Duodenal mucosa (tissue), 2 donors: Measurements from ENCODE around the gene COTL1.

Experiments
- H3K27ac ChIP-seq: one replicate; pipeline ENCODE4 v1.7.0; 2013; ENCODE audit warnings: low read depth, low read length
- H3K27me3 ChIP-seq, 2 donors: one replicate each; pipeline ENCODE4 v1.7.0; 2013; ENCODE audit warnings: low read length in 2 of 2, control low read depth in 1 of 2; ENCODE audit not compliant: insufficient read depth in 2 of 2, control insufficient read depth in 1 of 2
- H3K36me3 ChIP-seq, 2 donors: one replicate each; pipeline ENCODE4 v1.7.0; 2013; ENCODE audit warnings: low read length in 2 of 2, control low read depth in 1 of 2; ENCODE audit not compliant: insufficient read depth in 2 of 2, control insufficient read depth in 1 of 2
- H3K4me1 ChIP-seq, 2 donors: one replicate each; pipeline ENCODE4 v1.7.0; 2013; ENCODE audit warnings: low read length in 2 of 2, control low read depth in 1 of 2; ENCODE audit not compliant: insufficient read depth in 2 of 2, control insufficient read depth in 1 of 2
- H3K4me3 ChIP-seq, 2 donors: one replicate each; pipeline ENCODE4 v1.7.0; 2013; ENCODE audit warnings: low read length in 2 of 2, low read depth in 1 of 2
- H3K9ac ChIP-seq, 2 donors: one replicate each; pipeline ENCODE4 v1.7.0; 2013; ENCODE audit warnings: low read length in 2 of 2, low read depth in 1 of 2
- H3K9me3 ChIP-seq, 2 donors: one replicate each; pipeline ENCODE4 v1.7.0; 2013; ENCODE audit warnings: low read length in 2 of 2, control low read depth in 1 of 2; ENCODE audit not compliant: control insufficient read depth in 1 of 2

COTL1 gene

DNA sequence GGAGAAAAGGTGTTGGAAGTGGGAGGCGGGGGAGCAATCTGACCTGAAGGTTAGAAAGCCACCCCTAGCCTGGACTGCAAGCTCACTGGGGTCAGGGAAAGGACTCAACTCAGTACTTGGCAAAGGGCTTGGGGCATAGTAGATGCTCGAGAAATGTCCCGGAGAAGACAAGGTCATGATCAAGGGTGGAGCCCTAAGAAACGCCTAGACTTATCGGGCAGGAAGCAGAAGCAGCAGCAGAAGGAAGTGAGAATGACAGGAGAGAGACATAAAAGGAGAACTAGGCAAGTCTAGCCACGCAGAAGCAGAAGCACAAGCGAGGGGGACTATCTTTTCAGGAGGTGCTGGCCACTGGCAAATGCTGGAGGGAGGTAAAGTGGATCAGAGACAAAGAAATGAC lies 10.2 kb downstream of the COTL1 start:
- H3K27me3 ChIP-seq = no peaks in the 10 kb centered on the region
- no peaks in the 10 kb centered on the region for H3K9me3 ChIP-seq
- H3K9ac ChIP-seq = no peak overlapping the region
- peaks cover 0 to 30% of the 10 kb centered on the region in 2 donors for H3K36me3 ChIP-seq
- H3K4me1 ChIP-seq = peaks cover 25 to 35% of the 10 kb centered on the region in 2 donors
- no peak overlapping the region for H3K4me3 ChIP-seq
- peak overlapping the region; percentile 58 for H3K27ac ChIP-seq

- Histone ChIP-seq H3K36me3 (peaks cover 0 to 28% of the 10 kb centered on the region in 2 donors), H3K4me3 (no peak overlapping the region), H3K27ac (no peak overlapping the region), H3K9me3 (no peaks in the 10 kb centered on the region), H3K27me3 (no peaks in the 10 kb centered on the region), H3K4me1 (peaks cover 26 to 34% of the 10 kb centered on the region in 2 donors), H3K9ac (no peak overlapping the region)
Measured at GRCh38 chr16:84607061-84607460, 10.8 kb downstream of the COTL1 start.

- no peaks in the 10 kb centered on the region for H3K9me3 ChIP-seq
- H3K27ac ChIP-seq = no peak overlapping the region
- no peak overlapping the region for H3K4me3 ChIP-seq
- H3K27me3 ChIP-seq = no peaks in the 10 kb centered on the region
- H3K9ac ChIP-seq = no peak overlapping the region
- H3K4me1 ChIP-seq = peaks cover 30 to 34% of the 10 kb centered on the region in 2 donors
- peaks cover 0 to 24% of the 10 kb centered on the region in 2 donors for H3K36me3 ChIP-seq
Measured at GRCh38 chr16:84606081-84606875, 11.6 kb downstream of the COTL1 start.

- H3K27me3 ChIP-seq = no peaks in the 10 kb centered on the region
- H3K4me3 ChIP-seq = no peak overlapping the region
- H3K36me3 ChIP-seq = peaks cover 0 to 17% of the 10 kb centered on the region in 2 donors
- H3K4me1 ChIP-seq = peaks cover 35 to 38% of the 10 kb centered on the region in 2 donors
- H3K9ac ChIP-seq = no peak overlapping the region
- H3K9me3 ChIP-seq = no peaks in the 10 kb centered on the region
- no peak overlapping the region for H3K27ac ChIP-seq
Measured at GRCh38 chr16:84605339-84605848, 12.5 kb downstream of the COTL1 start.

DNA sequence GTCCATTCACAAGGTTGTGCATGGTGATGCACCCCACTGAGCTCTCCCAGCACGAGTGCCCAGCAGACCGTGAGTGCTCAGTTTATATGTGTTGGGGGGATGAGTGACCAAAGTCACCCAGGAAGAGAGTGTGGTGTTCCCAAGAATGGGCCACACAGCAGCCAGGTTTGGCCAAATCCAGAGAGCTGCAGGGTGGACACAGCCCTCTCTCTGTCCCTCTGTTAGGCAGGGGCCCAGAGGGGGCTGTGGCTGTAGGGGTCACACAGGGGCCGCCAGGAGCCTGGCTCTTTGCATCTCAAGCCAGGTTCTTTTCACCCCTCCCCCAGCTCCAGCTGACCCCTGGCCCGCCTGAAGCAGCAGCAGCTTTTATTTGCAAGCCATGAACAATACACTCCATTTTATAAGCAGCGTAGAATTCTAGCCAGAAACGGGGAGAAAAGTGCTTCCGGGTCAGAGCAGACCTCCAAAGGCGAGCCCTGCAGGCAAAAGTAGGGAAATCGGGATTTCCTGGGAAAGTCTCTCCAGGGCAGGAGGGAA lies 13.3 kb downstream of the COTL1 start:
- H3K27ac ChIP-seq = no peak overlapping the region
- H3K9ac ChIP-seq = no peak overlapping the region
- H3K4me1 ChIP-seq = peaks cover 43 to 47% of the 10 kb centered on the region in 2 donors
- H3K4me3 ChIP-seq = no peak overlapping the region
- peaks cover 0 to 16% of the 10 kb centered on the region in 2 donors for H3K36me3 ChIP-seq
- no peaks in the 10 kb centered on the region for H3K9me3 ChIP-seq
- H3K27me3 ChIP-seq = no peaks in the 10 kb centered on the region

DNA sequence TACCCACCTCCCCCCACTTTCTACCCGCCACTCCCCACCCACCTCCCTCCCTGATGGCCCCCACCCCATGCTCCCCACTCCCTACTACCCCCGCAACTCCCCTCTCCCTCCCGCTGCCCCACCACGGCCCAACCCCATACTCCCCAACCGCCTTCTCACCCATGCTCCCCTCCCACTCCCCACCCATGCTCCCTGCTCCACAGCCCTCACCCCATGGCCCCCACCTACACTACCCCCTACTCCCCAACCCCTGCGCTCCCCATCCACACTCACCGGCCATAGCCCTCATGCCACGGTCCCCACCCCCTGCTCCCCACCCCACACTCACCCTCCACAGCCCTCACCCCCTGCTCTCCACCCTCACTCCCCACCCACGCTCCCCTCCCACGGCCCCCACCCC lies 13.9 kb downstream of the COTL1 start:
- H3K4me1 ChIP-seq = peaks cover 49 to 53% of the 10 kb centered on the region in 2 donors
- peaks cover 0 to 11% of the 10 kb centered on the region in 2 donors for H3K36me3 ChIP-seq
- no peak overlapping the region for H3K9ac ChIP-seq
- no peak overlapping the region for H3K4me3 ChIP-seq
- no peaks in the 10 kb centered on the region for H3K27me3 ChIP-seq
- no peaks in the 10 kb centered on the region for H3K9me3 ChIP-seq
- H3K27ac ChIP-seq = no peak overlapping the region

DNA sequence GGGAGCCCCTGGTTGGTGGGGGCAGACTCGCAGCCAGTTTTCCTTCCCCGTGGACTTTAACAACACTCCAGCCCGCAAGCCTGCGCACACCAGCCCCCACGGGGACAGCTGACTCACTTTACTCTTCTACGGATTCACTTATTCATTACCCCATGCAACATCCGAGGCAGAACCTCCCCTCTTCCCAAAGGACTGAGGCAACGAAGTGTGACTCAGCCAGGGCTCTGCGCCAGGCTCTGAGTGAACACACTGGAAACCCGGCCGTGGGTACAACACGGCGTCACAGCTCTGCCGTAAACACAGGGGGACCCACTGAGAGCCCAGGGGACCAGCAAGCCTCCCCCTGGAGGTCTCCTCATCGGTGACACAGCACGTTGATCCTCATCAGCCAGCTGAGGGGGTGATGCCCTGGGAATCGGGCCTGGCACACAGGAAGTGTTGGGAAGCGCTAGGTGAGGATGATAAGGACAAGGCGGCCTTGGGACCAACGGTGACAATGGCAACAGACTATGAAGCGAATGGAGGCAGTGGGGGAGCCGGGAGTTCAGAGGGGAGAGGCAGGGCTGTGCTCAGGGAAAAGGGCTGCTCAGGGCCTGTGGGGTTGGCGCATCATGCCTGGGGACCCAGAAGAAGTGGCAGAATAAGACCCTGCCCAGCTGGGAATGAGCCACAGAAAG lies 14.6 kb downstream of the COTL1 start:
- Histone ChIP-seq H3K27ac (peak overlapping the region; percentile 71), H3K9ac (peak overlapping the region in 1 of 2 donors; percentile 56), H3K36me3 (peaks cover 0 to 11% of the 10 kb centered on the region in 2 donors), H3K27me3 (no peaks in the 10 kb centered on the region), H3K9me3 (no peaks in the 10 kb centered on the region), H3K4me3 (peak overlapping the region in 1 of 2 donors; percentile 24), H3K4me1 (peaks cover 49 to 55% of the 10 kb centered on the region in 2 donors)

DNA sequence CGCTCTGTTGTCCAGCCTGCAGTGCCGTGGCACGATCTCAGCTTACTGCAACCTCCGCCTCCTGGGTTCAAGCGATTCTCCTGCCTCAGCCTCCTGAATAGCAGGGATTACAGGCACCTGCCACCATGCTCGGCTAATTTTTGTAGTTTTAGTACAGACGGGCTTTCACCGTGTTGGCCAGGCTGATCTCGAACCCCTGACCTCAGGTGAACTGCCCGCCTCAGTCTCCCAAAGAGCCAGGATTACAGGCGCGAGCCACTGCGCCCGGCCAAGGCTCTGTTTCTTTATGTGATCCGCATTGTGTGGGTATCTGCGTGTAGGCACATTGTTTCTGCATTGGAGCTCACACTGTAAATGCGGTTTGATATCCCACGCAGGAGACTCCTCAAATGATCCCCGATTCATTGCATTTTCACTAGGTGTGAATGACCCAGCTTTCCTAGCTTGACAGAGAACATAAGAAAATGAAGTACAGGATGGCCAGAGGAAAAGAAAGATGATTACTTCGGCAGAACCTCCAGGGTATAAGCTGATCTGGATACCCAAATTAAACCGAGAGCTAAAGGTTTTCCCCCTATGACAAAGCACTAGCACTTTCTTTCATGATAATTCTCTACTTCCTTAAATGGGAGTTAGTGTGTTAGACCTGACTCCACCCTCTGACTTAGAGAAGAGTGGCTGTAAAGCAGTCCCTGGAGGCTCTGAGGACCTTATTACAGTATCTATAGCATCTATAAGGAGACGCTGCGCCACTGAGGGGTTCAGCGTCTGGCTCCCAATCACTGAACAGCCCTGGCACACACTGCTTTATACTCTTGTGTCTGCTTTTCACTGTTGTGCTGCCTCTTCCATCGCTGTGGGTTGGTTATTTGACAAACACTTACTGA lies 17.3 kb downstream of the COTL1 start:
- peak overlapping the region; percentile 17 to 48 for H3K4me3 ChIP-seq
- H3K9me3 ChIP-seq = no peaks in the 10 kb centered on the region
- peak overlapping the region; percentile 35 to 55 for H3K9ac ChIP-seq
- peaks cover 56 to 69% of the 10 kb centered on the region in 2 donors for H3K4me1 ChIP-seq
- H3K27me3 ChIP-seq = no peaks in the 10 kb centered on the region
- H3K27ac ChIP-seq = peak overlapping the region; percentile 46
- peaks cover 0 to 15% of the 10 kb centered on the region in 2 donors for H3K36me3 ChIP-seq

- no peaks in the 10 kb centered on the region for H3K9me3 ChIP-seq
- no peaks in the 10 kb centered on the region for H3K27me3 ChIP-seq
- H3K4me1 ChIP-seq = peaks cover 61 to 74% of the 10 kb centered on the region in 2 donors
- peak overlapping the region; percentile 80 for H3K27ac ChIP-seq
- H3K36me3 ChIP-seq = peaks cover 0 to 13% of the 10 kb centered on the region in 2 donors
- peak overlapping the region; percentile 35 to 55 for H3K9ac ChIP-seq
- peak overlapping the region; percentile 53 to 55 for H3K4me3 ChIP-seq
Measured at GRCh38 chr16:84599521-84600202, 18.2 kb downstream of the COTL1 start.
